SU-DHL-6 (cell line): ENCODE results near the gene LIMCH1.

Experiments
- H2AFZ ChIP-seq: fragments of 200-600 bp; sonication (generic); 2 replicates; pipeline ENCODE4 v1.6.1; 2014; ENCODE audit warnings: low read depth, mild to moderate bottlenecking, moderate library complexity, mixed read lengths, antibody characterized with exemption, low read length; ENCODE audit not compliant: severe bottlenecking
- H3F3A ChIP-seq: fragments of 200-600 bp; shearing (Covaris generic); 2 replicates; pipeline ENCODE4 v1.6.0; 2016; ENCODE audit warnings: antibody characterized with exemption, mild to moderate bottlenecking; ENCODE audit not compliant: insufficient read depth
- H3K27ac ChIP-seq: fragments of 200-600 bp; sonication (generic); 2 replicates; pipeline ENCODE4 v1.5.1; 2016; ENCODE audit warnings: low read depth, mild to moderate bottlenecking, low read length, moderate library complexity, mixed read lengths
- H3K27me3 ChIP-seq: fragments of 200-600 bp; sonication (generic), shearing (Covaris generic); 2 replicates; pipeline ENCODE4 v1.6.0; 2014; ENCODE audit warnings: mild to moderate bottlenecking, low read length
- H3K36me3 ChIP-seq: fragments of 200-600 bp; sonication (generic); 2 replicates; pipeline ENCODE4 v1.6.1; 2014; ENCODE audit warnings: mild to moderate bottlenecking, low read length, mixed read lengths
- H3K4me2 ChIP-seq: fragments of 300-600, 200-600 bp; shearing (Covaris generic), sonication (generic); 2 replicates; pipeline ENCODE4 v1.6.0; 2014; ENCODE audit warnings: low read length, low read depth, mild to moderate bottlenecking; ENCODE audit not compliant: poor library complexity, severe bottlenecking
- H3K4me3 ChIP-seq: fragments of 200-600 bp; sonication (generic); 2 replicates; pipeline ENCODE4 v1.5.1; 2014; ENCODE audit warnings: antibody characterized with exemption, low read length, mild to moderate bottlenecking, mixed read lengths; ENCODE audit not compliant: insufficient read depth, poor library complexity, severe bottlenecking
- H3K79me2 ChIP-seq: fragments of 200-600 bp; sonication (generic); 2 replicates; pipeline ENCODE4 v1.6.1; 2014; ENCODE audit warnings: mild to moderate bottlenecking, low read length, moderate library complexity; ENCODE audit not compliant: insufficient read depth
- H3K9ac ChIP-seq: fragments of 200-600 bp; sonication (generic); 2 replicates; pipeline ENCODE4 v1.7.0; 2014; ENCODE audit warnings: mild to moderate bottlenecking, low read length
- H3K9me2 ChIP-seq: fragments of 200-600 bp; sonication (generic); replicated peaks from 2 replicates; pipeline ENCODE4 v1.6.1; 2014; ENCODE audit warnings: low read length; ENCODE audit not compliant: insufficient read depth
- H3K9me3 ChIP-seq: fragments of 200-600 bp; sonication (generic); 2 replicates; pipeline ENCODE4 v1.6.1; 2014; ENCODE audit warnings: low read length, mixed read lengths; ENCODE audit not compliant: insufficient read depth
- H4K20me1 ChIP-seq: fragments of 200-600 bp; sonication (generic); 2 replicates; pipeline ENCODE4 v1.6.1; 2014; ENCODE audit warnings: low read depth, mild to moderate bottlenecking, antibody characterized with exemption, low read length, moderate library complexity, mixed read lengths
- CTCF ChIP-seq: fragments of 200-600 bp; sonication (generic); IDR thresholded peaks from one replicate; pipeline ENCODE4 v1.5.1; 2017; ENCODE audit warnings: antibody characterized with exemption, mild to moderate bottlenecking, low read length, moderate library complexity; ENCODE audit not compliant: insufficient read depth, poor library complexity, severe bottlenecking
- EZH2phosphoT487 ChIP-seq: fragments of 200-600 bp; sonication (generic), shearing (Covaris generic); conservative IDR thresholded peaks from 2 replicates; pipeline ENCODE4 v1.6.1; 2018; ENCODE audit warnings: mild to moderate bottlenecking, antibody characterized with exemption, low read length, moderate library complexity, mixed read lengths

LIMCH1 gene

DNA sequence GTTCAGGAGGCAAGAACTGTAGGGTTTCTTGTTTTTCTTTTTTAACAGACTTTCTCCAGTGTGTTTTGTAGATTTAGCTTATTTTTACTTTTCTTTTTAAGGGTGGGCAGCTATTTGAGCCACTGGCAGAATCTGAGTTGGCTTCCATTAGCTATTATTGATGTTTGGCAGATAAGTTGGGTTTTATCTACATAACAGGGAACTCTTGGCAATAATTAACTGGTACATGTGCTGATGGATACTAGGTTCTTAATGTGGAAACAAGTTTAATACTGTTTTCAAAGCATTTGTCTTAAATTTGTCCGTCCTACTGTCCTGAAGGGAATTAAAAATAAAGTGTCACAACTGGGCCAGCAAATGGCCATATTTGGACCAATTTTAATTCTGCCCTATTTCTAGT is 130.1 kb downstream of the LIMCH1 start:
- no peak overlapping the region for H3K9ac ChIP-seq
- no peaks in the 10 kb centered on the region for H3K27me3 ChIP-seq
- H3K36me3 ChIP-seq = no peaks in the 10 kb centered on the region
- no peaks in the 10 kb centered on the region for H3K79me2 ChIP-seq
- no peaks in the 10 kb centered on the region for H3F3A ChIP-seq
- TF ChIP-seq EZH2phosphoT487 (no peak), CTCF (no peak)
- no peak overlapping the region for H3K4me2 ChIP-seq
- H2AFZ ChIP-seq = no peak overlapping the region
- no peaks in the 10 kb centered on the region for H3K9me2 ChIP-seq
- H3K4me3 ChIP-seq = no peak overlapping the region
- H3K27ac ChIP-seq = no peak overlapping the region
- no peaks in the 10 kb centered on the region for H3K9me3 ChIP-seq
- no peaks in the 10 kb centered on the region for H4K20me1 ChIP-seq

- H3K79me2 ChIP-seq = no peaks in the 10 kb centered on the region
- H2AFZ ChIP-seq = no peak overlapping the region
- H3K9me2 ChIP-seq = no peaks in the 10 kb centered on the region
- no peak overlapping the region for H3K4me2 ChIP-seq
- H4K20me1 ChIP-seq = no peaks in the 10 kb centered on the region
- no peak for TF ChIP-seq CTCF
- TF ChIP-seq EZH2phosphoT487 = no peak
- H3K27me3 ChIP-seq = no peaks in the 10 kb centered on the region
- no peak overlapping the region for H3K27ac ChIP-seq
- H3F3A ChIP-seq = no peaks in the 10 kb centered on the region
- no peak overlapping the region for H3K4me3 ChIP-seq
- no peaks in the 10 kb centered on the region for H3K36me3 ChIP-seq
- H3K9ac ChIP-seq = no peak overlapping the region
- no peaks in the 10 kb centered on the region for H3K9me3 ChIP-seq
Observed at GRCh38 chr4:41670530-41670929, 132.6 kb downstream of the LIMCH1 start.

- Histone ChIP-seq H4K20me1 (no peaks in the 10 kb centered on the region), H3K27me3 (no peaks in the 10 kb centered on the region), H3K79me2 (no peaks in the 10 kb centered on the region), H3K9me2 (no peaks in the 10 kb centered on the region), H3K4me2 (no peak overlapping the region), H3K4me3 (no peak overlapping the region), H3K9me3 (no peaks in the 10 kb centered on the region), H2AFZ (no peak overlapping the region), H3F3A (no peaks in the 10 kb centered on the region), H3K36me3 (no peaks in the 10 kb centered on the region), H3K27ac (no peak overlapping the region), H3K9ac (no peak overlapping the region)
- no peak for TF ChIP-seq EZH2phosphoT487
- TF ChIP-seq CTCF = no peak
Observed at GRCh38 chr4:41670982-41671381, 133.0 kb downstream of the LIMCH1 start.
